K562 (cell line): ENCODE measurements around the gene FAM83E. TPM values are rescaled to one million over a fixed set of nuclear protein-coding genes. Genes with fewer than 3 reads are reported as not detected.

Experiments used
- ATAC-seq: fragments of 200-7000 bp; cut with Tn5 transposase; 3 replicates; pipeline ENCODE4 v1.9.1; 2020; ENCODE audit warnings: moderate library complexity
- BruUV-seq: library from RNA; stranded (reverse); fragments of 400-500 nt; replicated peaks from 2 replicates; lab custom pipeline; 2021; lab: Mats Ljungman, UMichigan
- CTCF ChIA-PET: fragments of 300-600 bp; formaldehyde crosslinking; extraction: SDS; loops from one replicate; lab custom pipeline; 2021; ENCODE audit warnings: low intra/inter-chr PET ratio; lab: Yijun Ruan, JAX
- POLR2A ChIA-PET: fragments of 300-600, 350-650 bp; sonication (Branson Sonifier 250); formaldehyde crosslinking; extraction: SDS; loops from one replicate; lab custom pipeline; 2021; ENCODE audit warnings: antibody characterized with exemption, inconsistent platforms; lab: Yijun Ruan, JAX
- DNase-seq, 4 experiments: peaks; one replicate each; pipeline versions ENCODE4 v3.0.0 to v3.0.0-alpha.2; 2011 to 2018; ENCODE audit warnings: low spot score in 3 of 4, mixed read lengths in 3 of 4; ENCODE audit errors: extremely low read depth in 1 of 4
- FAIRE-seq: peaks from 2 replicates; lab custom pipeline; 2011; peaks lifted over from hg19 to GRCh38; lab: Jason Lieb, UNC
- H2AFZ ChIP-seq: 2 replicates; pipeline ENCODE4 v1.6.0; 2011; ENCODE audit warnings: low read depth, low read length, control low read depth, inconsistent platforms
- H3K27ac ChIP-seq: fragments of 200-600 bp; 3 replicates; pipeline ENCODE4 v1.8.0; 2011; ENCODE audit warnings: low read depth, mild to moderate bottlenecking, control low read depth, inconsistent platforms, low read length, moderate library complexity, mixed read lengths; ENCODE audit errors: extremely low read depth
- H3K27me3 ChIP-seq, 2 experiments: fragments of 300-600 bp in 1 of 2; 2 replicates in 1 of 2; 3 replicates in 1 of 2; pipeline versions ENCODE4 v1.6.0 to v1.8.0; 2011; ENCODE audit warnings: inconsistent platforms in 2 of 2, low read length in 2 of 2, mild to moderate bottlenecking in 1 of 2, mixed read lengths in 1 of 2, moderate library complexity in 1 of 2; ENCODE audit not compliant: control insufficient read depth in 2 of 2, insufficient read depth in 2 of 2
- H3K36me3 ChIP-seq: fragments of 300-600 bp; 3 replicates; pipeline ENCODE4 v1.8.0; 2011; ENCODE audit warnings: mild to moderate bottlenecking, low read length, inconsistent platforms; ENCODE audit not compliant: control insufficient read depth, insufficient read depth
- H3K4me1 ChIP-seq, 2 experiments: fragments of 200-600 bp in 1 of 2; replicated peaks in 1 of 2; 2 replicates in 1 of 2; 3 replicates in 1 of 2; pipeline versions ENCODE4 v1.5.1 to v1.8.0; 2011; ENCODE audit warnings: inconsistent platforms in 2 of 2, low read length in 2 of 2, mild to moderate bottlenecking in 1 of 2, mixed read lengths in 1 of 2, moderate library complexity in 1 of 2; ENCODE audit not compliant: control insufficient read depth in 2 of 2, insufficient read depth in 2 of 2
- H3K4me2 ChIP-seq: 2 replicates; pipeline ENCODE4 v1.6.1; 2011; ENCODE audit warnings: low read length, control low read depth, inconsistent platforms, mixed read lengths; ENCODE audit not compliant: insufficient read depth
- H3K4me3 ChIP-seq: fragments of 200-600 bp; sonication (generic), shearing (Covaris generic); 2 replicates; pipeline ENCODE4 v1.5.1; 2016; ENCODE audit warnings: control low read depth, inconsistent platforms
- H3K79me2 ChIP-seq: fragments of 200-600 bp; 3 replicates; pipeline ENCODE4 v1.8.0; 2011; ENCODE audit warnings: low read length, inconsistent platforms; ENCODE audit not compliant: control insufficient read depth, insufficient read depth
- H3K9ac ChIP-seq, 2 experiments: 2 replicates each; pipeline versions ENCODE4 v1.6.0 to v1.6.1; 2011; ENCODE audit warnings: low read depth in 2 of 2, low read length in 2 of 2, control low read depth in 1 of 2, inconsistent platforms in 1 of 2, mild to moderate bottlenecking in 1 of 2, mixed read lengths in 1 of 2; ENCODE audit not compliant: insufficient read depth in 1 of 2
- H3K9me1 ChIP-seq: one replicate; pipeline ENCODE4 v1.6.0; 2011; ENCODE audit warnings: inconsistent platforms, mild to moderate bottlenecking, low read length, moderate library complexity; ENCODE audit not compliant: control insufficient read depth, insufficient read depth
- H3K9me3 ChIP-seq: replicated peaks from 2 replicates; pipeline ENCODE4 v1.5.1; 2011; ENCODE audit warnings: low read depth, low read length, inconsistent platforms; ENCODE audit not compliant: control insufficient read depth, insufficient read depth
- H4K20me1 ChIP-seq: replicated peaks from 2 replicates; pipeline ENCODE4 v1.6.1; 2011; ENCODE audit warnings: low read length, inconsistent platforms, mixed read lengths; ENCODE audit not compliant: control insufficient read depth, insufficient read depth
- CTCF ChIP-seq, 3 experiments: IDR thresholded peaks in 2 of 3; conservative IDR thresholded peaks in 1 of 3; 2 replicates each; pipeline ENCODE4 v1.5.1; 2011 to 2012; ENCODE audit warnings: low read length in 3 of 3, mild to moderate bottlenecking in 3 of 3, control low read depth in 2 of 3, improper control_type of control experiment in 1 of 3, inconsistent platforms in 1 of 3, low read depth in 1 of 3, mixed read lengths in 1 of 3, moderate library complexity in 1 of 3; ENCODE audit not compliant: insufficient read depth in 2 of 3
- E2F8 ChIP-seq: fragments of 450-650 bp; IDR thresholded peaks from 2 replicates; pipeline ENCODE4 v1.7.1; 2018; ENCODE audit warnings: mild to moderate bottlenecking, low read depth; ENCODE audit not compliant: partially characterized antibody
- HMBOX1 ChIP-seq: sonication (generic); IDR thresholded peaks from 2 replicates; pipeline ENCODE4 v1.6.1; 2016
- MEIS2 ChIP-seq: fragments of 450-650 bp; IDR thresholded peaks from 2 replicates; pipeline ENCODE4 v1.6.1; 2014; ENCODE audit warnings: mild to moderate bottlenecking; ENCODE audit not compliant: partially characterized antibody
- NFIX ChIP-seq: fragments of 250-450 bp; sonication (Bioruptor Pico); IDR thresholded peaks from 2 replicates; pipeline ENCODE4 v1.4.0; 2020; ENCODE audit warnings: low read depth, mild to moderate bottlenecking, moderate library complexity
- RAD21 ChIP-seq, 2 experiments: fragments of 250-450 bp in 1 of 2; fragments of 450-650 bp in 1 of 2; sonication (Bioruptor Pico) in 1 of 2; formaldehyde crosslinking in 1 of 2; IDR thresholded peaks in 1 of 2; conservative IDR thresholded peaks in 1 of 2; 2 replicates each; pipeline versions ENCODE4 v1.4.0 to v1.8.0; 2020 to 2022; ENCODE audit warnings: mild to moderate bottlenecking in 2 of 2, moderate library complexity in 1 of 2
- SMC3 ChIP-seq: conservative IDR thresholded peaks from 2 replicates; pipeline ENCODE4 v1.6.1; 2011; ENCODE audit warnings: low read depth, low read length, improper control_type of control experiment; ENCODE audit not compliant: insufficient read depth
- SPI1 ChIP-seq: IDR thresholded peaks from 2 replicates; pipeline ENCODE4 v1.6.1; 2011; ENCODE audit warnings: low read depth, low read length, control low read depth, borderline replicate concordance
- WHSC1 ChIP-seq: IDR thresholded peaks from one replicate; pipeline ENCODE4 v1.6.1; 2012; ENCODE audit warnings: low read length, control low read depth, inconsistent platforms
- ZNF316 ChIP-seq: fragments of 450-650 bp; IDR thresholded peaks from 2 replicates; pipeline ENCODE4 v1.6.1; 2016
- ZNF717 ChIP-seq: fragments of 250-450 bp; sonication (Bioruptor Pico); IDR thresholded peaks from 2 replicates; pipeline ENCODE4 v1.5.0; 2021
- WGBS: fragments of 100-300 bp; shearing (Covaris generic); methylation state at CpG from one replicate; pipeline ENCODE4 v1.1.6; 2016; ENCODE audit warnings: low coverage, mixed read lengths; ENCODE audit not compliant: insufficient coverage; ENCODE audit errors: missing lambda C conversion rate; 5-methylcytosine and 5-hydroxymethylcytosine counted together
- in situ Hi-C: fragments of 300-500 bp; cut with MboI; formaldehyde crosslinking; loops from 4 replicates; pipeline ENCODE4 v1.15.0; 2018; ENCODE audit warnings: inconsistent platforms, mixed read lengths
- intact Hi-C: fragments of 100-400 bp; cut with micrococcal nuclease; formaldehyde crosslinking; loops from 2 replicates; pipeline ENCODE4 v1.14.2; 2022
- polyA plus RNA-seq, 8 experiments: library from polyadenylated mRNA; depleted of rRNA in 4 of 8; stranded (reverse) in 5 of 8; unstranded in 3 of 8; fragments of >200 nt; fragmentation: Nextera tagmentation in 2 of 8; fragmentation: Illumina TruSeq in 1 of 8; extraction: Ambion mirVana in 2 of 8; extraction: Trizol in 1 of 8; gene quantifications; 2 replicates each; pipeline versions ENCODE4 v1.2.1 to v1.2.3, GENCODE V29; 2011 to 2014; ENCODE audit warnings: inconsistent platforms in 1 of 8, missing spikeins in 1 of 8
- total RNA-seq, 7 experiments: library from RNA; depleted of rRNA in 6 of 7; stranded (reverse); fragments of >200 nt in 6 of 7; fragmentation: Illumina TruSeq in 2 of 7; extraction: Trizol in 2 of 7; gene quantifications; 2 replicates each; pipeline versions ENCODE4 v1.2.1 to v1.2.3, GENCODE V29; 2011 to 2021; ENCODE audit warnings: low replicate concordance in 1 of 7

Gene FAM83E
- total and polyA plus RNA-seq, 9 of the 15 experiments (the other 6 are each of a cell fraction or from before 2014, with no cell fraction given), result 0.15 to 0.87 (median 0.29) TPM; not detected in 4

GRCh38 chr19:48595171-48595570 lies 19.7 kb downstream of the FAM83E start (continued):
- TF ChIP-seq E2F8 (no peak), ZNF717 (CRISPR knock-in tag) (no peak), HMBOX1 (no peak)

GRCh38 chr19:48591021-48591420 lies 23.9 kb downstream of the FAM83E start:
- H3K36me3 ChIP-seq, result no peaks in the 10 kb centered on the region
- in situ Hi-C loops (loop anchor here (25.0 kb wide), 1 partner anchor 1521 kb away; no protein-coding TSS in a partner anchor), intact Hi-C loops (no loop called here)
- no peak overlapping the region for H3K27ac ChIP-seq
- H3K9me1 ChIP-seq, result no peaks in the 10 kb centered on the region
- no peaks in the 10 kb centered on the region for H3K9me3 ChIP-seq
- no peaks in the 10 kb centered on the region for H4K20me1 ChIP-seq
- ChIA-PET CTCF (no interaction called here), POLR2A (interaction anchor here (0.9 to 1.0 kb wide), 2 partner anchors 26 to 89 kb away, joined by 3 to 5 read pairs; no protein-coding TSS in a partner anchor)
- DNase-seq (peak in 2 of 4 experiments; percentile 29 to 44), FAIRE-seq (peak; percentile 70), ATAC-seq (peak; percentile 67)
- no peak overlapping the region for H3K4me2 ChIP-seq
- H3K4me1 ChIP-seq, result peaks cover 0 to 27% of the 10 kb centered on the region in 2 experiments; a peak in 2 of 5 replicates
- 46% methylated on average over 5 of the region's 5 CpGs for WGBS
- no peak overlapping the region for H3K4me3 ChIP-seq
- BruUV-seq, result no TSS peak
- peak overlapping the region in 1 of 2 experiments; percentile 35; a peak in 1 of 4 replicates for H3K9ac ChIP-seq
- no peaks in the 10 kb centered on the region for H3K27me3 ChIP-seq
- no peaks in the 10 kb centered on the region for H3K79me2 ChIP-seq
- H2AFZ ChIP-seq, result no peak overlapping the region
- TF ChIP-seq NFIX (CRISPR knock-in tag), result no peak
- TF ChIP-seq CTCF (IDR thresholded peaks at IDR 0.05 in 2 of 3, conservative IDR thresholded peaks at IDR 0.05 in 1 of 3; ENCODE audit: insufficient read depth in 2 of 3, low read depth in 1 of 3, low read length in 3 of 3), result peak; percentile 46 to 97 (median 84); a peak in 4 of 6 replicates
- TF ChIP-seq RAD21 (CRISPR knock-in tag; conservative IDR thresholded peaks at IDR 0.05 in 1 of 2, IDR thresholded peaks at IDR 0.05 in 1 of 2), result peak in 1 of 2 experiments; percentile 50; a peak in 2 of 4 replicates
- TF ChIP-seq SPI1, result peak; percentile 49; the same call in 1 of the 2 replicates
- TF ChIP-seq MEIS2, result no peak
- TF ChIP-seq ZNF316, result peak; percentile 28; the same call in 1 of the 2 replicates
- 0 out of 2 replicates have a peak, but pooled peaks have one; percentile 7 for TF ChIP-seq SMC3
- TF ChIP-seq WHSC1, result no peak
